GOT3 (cell line): ENCODE data around the gene ACSM6.

Experiments used
- DNase-seq: peaks from one replicate; lab custom pipeline; 2025; ENCODE audit warnings: mixed read lengths; lab: John Stamatoyannopoulos, UW

Gene ACSM6

GRCh38 chr10:95245425-95246055, 51.5 kb downstream of the ACSM6 start:
- DNase-seq = no peak

GRCh38 chr10:95246582-95247051, 52.6 kb downstream of the ACSM6 start:
- no peak for DNase-seq

GRCh38 chr10:95247200-95247880, 53.3 kb downstream of the ACSM6 start:
- no peak for DNase-seq

- DNase-seq = no peak
Observed at GRCh38 chr10:95247881-95248583, 54.0 kb downstream of the ACSM6 start.

- DNase-seq = no peak
Observed at GRCh38 chr10:95248989-95249388, 55.0 kb downstream of the ACSM6 start.

- no peak for DNase-seq
Observed at GRCh38 chr10:95249467-95249866, 55.4 kb downstream of the ACSM6 start.

DNA sequence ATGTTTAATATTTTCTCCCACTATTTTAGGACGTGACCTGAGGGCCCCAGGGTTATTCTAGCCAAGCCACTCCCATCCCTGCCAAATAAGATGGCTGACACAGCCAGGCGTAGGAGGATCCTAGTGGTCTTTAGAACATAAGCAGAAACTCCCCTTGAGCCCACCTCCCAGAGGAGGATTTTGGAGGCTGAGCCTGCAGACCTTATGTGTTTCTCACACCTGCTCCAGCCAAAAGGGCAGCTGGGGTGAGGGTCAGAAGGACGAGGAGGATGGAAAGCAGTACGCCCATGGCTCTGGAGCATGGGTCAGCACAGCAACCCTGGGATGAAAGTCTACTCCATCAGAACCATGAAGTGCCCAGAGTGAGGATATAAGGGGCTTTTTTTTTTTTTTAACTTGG, 56.8 kb downstream of the ACSM6 start:
- DNase-seq = no peak

- DNase-seq = no peak
Observed at GRCh38 chr10:95253007-95253406, 59.0 kb downstream of the ACSM6 start.

DNA sequence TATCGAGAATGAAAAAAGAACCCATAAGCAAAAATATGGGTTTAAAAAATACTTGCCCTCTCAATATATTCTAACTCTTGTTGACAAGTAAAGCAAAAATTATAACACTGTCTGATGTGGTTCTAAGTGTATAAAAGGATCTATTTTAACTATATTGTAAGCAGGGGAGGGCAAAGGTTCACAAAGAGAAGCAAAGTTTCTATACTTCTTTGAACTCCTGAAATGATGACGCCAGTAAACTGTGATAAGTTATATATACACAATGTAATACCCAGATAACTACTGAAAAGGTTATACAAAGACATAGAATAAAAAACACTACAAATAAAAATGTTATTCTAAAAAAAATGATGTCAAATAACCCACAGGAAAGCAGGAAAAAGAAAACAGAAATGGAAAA, 59.6 kb downstream of the ACSM6 start:
- no peak for DNase-seq

GRCh38 chr10:95254629-95255028, 60.6 kb downstream of the ACSM6 start:
- no peak for DNase-seq

- DNase-seq = no peak
Observed at GRCh38 chr10:95256268-95256667, 62.2 kb downstream of the ACSM6 start.

GRCh38 chr10:95257849-95258248, 63.8 kb downstream of the ACSM6 start:
- no peak for DNase-seq

DNA sequence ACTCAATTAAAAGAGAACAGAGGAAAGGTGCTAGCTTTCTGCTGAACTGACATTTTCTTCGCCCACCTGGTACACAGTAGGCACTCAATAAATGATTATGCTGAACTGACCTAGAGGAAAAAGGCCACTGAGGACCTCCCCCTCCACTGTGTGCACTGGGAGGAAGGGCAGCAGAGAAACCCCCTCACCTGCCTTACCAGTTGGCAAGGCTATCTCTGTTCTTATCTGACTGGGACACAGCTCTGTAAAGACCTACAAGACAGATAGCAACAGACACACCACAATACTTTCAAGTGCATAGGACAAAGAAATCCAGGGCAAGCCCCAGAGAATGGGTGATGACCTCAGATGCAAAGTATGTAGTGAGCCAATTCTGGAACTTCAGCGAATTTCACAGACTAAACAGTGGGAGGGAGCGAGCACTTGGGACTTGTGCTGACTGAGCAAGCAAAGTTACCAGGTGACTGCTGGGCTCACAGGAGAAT, 66.4 kb downstream of the ACSM6 start:
- no peak for DNase-seq

GRCh38 chr10:95260909-95261552, 67.0 kb downstream of the ACSM6 start:
- no peak for DNase-seq

- no peak for DNase-seq
Observed at GRCh38 chr10:95261926-95262325, 67.9 kb downstream of the ACSM6 start.

GRCh38 chr10:95262763-95263518, 68.9 kb downstream of the ACSM6 start:
- no peak for DNase-seq

DNA sequence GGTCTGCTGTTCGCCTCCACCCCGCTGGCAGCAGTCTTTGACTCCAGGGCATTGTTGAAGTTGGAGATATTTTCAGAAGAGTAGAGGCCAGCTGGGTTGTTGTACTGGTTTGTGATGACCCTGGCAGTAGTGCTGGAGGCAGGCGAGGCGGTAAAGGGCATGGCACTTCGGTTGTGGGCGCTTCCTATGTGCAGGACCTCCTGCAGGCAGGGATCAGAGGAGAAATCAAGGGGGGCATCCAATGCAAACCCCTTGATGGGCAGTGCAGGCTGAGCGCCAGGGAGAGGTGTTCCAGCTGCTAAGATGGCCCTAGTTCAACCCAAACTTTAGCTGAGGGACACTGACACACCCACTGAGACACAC, 69.8 kb downstream of the ACSM6 start:
- no peak for DNase-seq

- DNase-seq = no peak
Observed at GRCh38 chr10:95264227-95265051, 70.4 kb downstream of the ACSM6 start.

DNA sequence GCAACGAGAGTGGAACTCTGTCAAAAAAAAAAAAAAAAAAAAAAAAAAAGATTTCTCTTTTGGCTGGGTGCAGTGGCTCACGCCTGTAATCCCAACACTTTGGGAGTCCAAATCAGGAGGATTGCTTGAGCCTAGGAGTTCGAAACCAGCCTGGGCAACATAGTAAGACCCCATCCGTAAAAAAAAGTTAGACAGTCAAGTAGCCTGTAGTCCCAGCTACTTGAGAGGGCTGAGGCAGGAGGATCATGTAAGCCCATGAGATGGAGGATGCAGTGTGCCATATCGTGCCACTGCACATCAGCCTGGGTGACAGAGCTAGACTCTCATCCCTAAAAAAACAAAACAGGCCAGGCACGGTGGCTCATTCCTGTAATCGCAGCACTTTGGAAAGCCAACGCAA, 71.5 kb downstream of the ACSM6 start:
- DNase-seq = no peak

DNA sequence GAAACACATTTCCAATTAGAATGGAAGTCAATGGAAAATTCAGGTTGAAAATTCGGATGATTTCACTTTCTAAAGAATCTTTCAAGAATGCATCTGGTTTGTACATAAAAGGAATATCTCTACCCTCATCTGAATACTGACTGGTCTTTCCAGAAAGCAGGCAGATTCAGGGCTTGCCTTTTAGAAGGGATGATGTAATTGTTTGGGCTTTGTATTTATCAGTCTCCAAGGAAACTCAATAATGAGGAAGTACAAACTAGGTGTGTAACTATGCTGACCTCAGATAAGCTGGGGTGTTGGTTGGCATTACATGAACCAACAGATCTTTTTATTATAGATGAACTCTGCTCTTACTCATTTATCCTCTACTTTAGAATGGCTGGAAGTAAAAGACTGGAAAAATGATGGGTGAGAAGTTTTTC, 72.6 kb downstream of the ACSM6 start:
- DNase-seq = no peak

- no peak for DNase-seq
Observed at GRCh38 chr10:95267251-95267650, 73.2 kb downstream of the ACSM6 start.
